GM19023 (cell line): ENCODE results near the gene SMG5.

Source experiments
- ATAC-seq: cut with Tn5 transposase; IDR thresholded peaks from one replicate; pipeline ENCODE4 v1.9.1; 2021; ENCODE audit warnings: mild to moderate bottlenecking, moderate library complexity; ENCODE audit not compliant: unreplicated experiment

The SMG5 gene

GRCh38 chr1:156281281-156281680 lies 1.3 kb downstream of the SMG5 start:
- no peak for ATAC-seq

GRCh38 chr1:156279837-156280236 lies 2.8 kb downstream of the SMG5 start:
- ATAC-seq, result no peak

GRCh38 chr1:156276966-156277381 lies 5.7 kb downstream of the SMG5 start:
- ATAC-seq, result no peak

- no peak for ATAC-seq
These were observed 6.1 kb downstream of the SMG5 start for GRCh38 chr1:156276532-156276931.

- ATAC-seq, result no peak
These were observed 12.3 kb downstream of the SMG5 start for GRCh38 chr1:156270314-156270713.

GRCh38 chr1:156268336-156268735 lies 14.3 kb downstream of the SMG5 start:
- ATAC-seq, result no peak

- ATAC-seq, result no peak
These were observed 16.6 kb downstream of the SMG5 start for GRCh38 chr1:156266051-156266450.

GRCh38 chr1:156263288-156263655 lies 19.4 kb downstream of the SMG5 start:
- no peak for ATAC-seq

GRCh38 chr1:156262461-156263287 lies 20.0 kb downstream of the SMG5 start:
- ATAC-seq, result no peak

- ATAC-seq, result no peak
These were observed 21.7 kb downstream of the SMG5 start for GRCh38 chr1:156260896-156261295.

- ATAC-seq, result no peak
These were observed 22.8 kb downstream of the SMG5 start for GRCh38 chr1:156259805-156260204.

GRCh38 chr1:156258859-156259258 lies 23.8 kb downstream of the SMG5 start:
- no peak for ATAC-seq

GRCh38 chr1:156257711-156258110 lies 24.9 kb downstream of the SMG5 start:
- no peak for ATAC-seq

- no peak for ATAC-seq
These were observed 29.0 kb downstream of the SMG5 start for GRCh38 chr1:156253634-156254033.

GRCh38 chr1:156251527-156251926 lies 31.1 kb downstream of the SMG5 start:
- ATAC-seq, result no peak

- no peak for ATAC-seq
These were observed 33.0 kb downstream of the SMG5 start for GRCh38 chr1:156249593-156249992.

- no peak for ATAC-seq
These were observed 34.3 kb downstream of the SMG5 start for GRCh38 chr1:156248323-156248683.

GRCh38 chr1:156247460-156248322 lies 34.9 kb downstream of the SMG5 start, which contains the start of gene PAQR6:
PAQR6 (minus strand) TSS chr1:156248056; CDS start chr1:156246731, 1,325 bp downstream.
- no peak for ATAC-seq

GRCh38 chr1:156246781-156247459 lies 35.7 kb downstream of the SMG5 start:
- ATAC-seq, result no peak

- no peak for ATAC-seq
These were observed 36.3 kb downstream of the SMG5 start for GRCh38 chr1:156246241-156246780.
